A549 (cell line): ENCODE data around the gene OR2M5. TPM values are rescaled to one million over a fixed set of nuclear protein-coding genes. Genes with fewer than 3 reads are reported as not detected.

ENCODE experiments used
- ATAC-seq, 2 experiments: fragments of 200-7000 bp in 1 of 2; fragments of >200 bp in 1 of 2; cut with Nextera tagmentation in 1 of 2; cut with Tn5 transposase in 1 of 2; 3 replicates each; pipeline versions ENCODE4 v1.8.0 to v1.9.1; 2018 to 2020; ENCODE audit warnings: mild to moderate bottlenecking in 1 of 2, moderate library complexity in 1 of 2
- CTCF ChIA-PET: fragments of 300-600 bp; sonication (Branson Sonifier 250); formaldehyde crosslinking; extraction: SDS; loops from one replicate; lab custom pipeline; 2021; ENCODE audit warnings: antibody characterized with exemption, inconsistent platforms; lab: Yijun Ruan, JAX
- POLR2A ChIA-PET: fragments of 350-600 bp; formaldehyde crosslinking; extraction: SDS; loops from one replicate; lab custom pipeline; 2021; ENCODE audit warnings: antibody characterized with exemption, inconsistent platforms; lab: Yijun Ruan, JAX
- DNase-seq, 2 experiments: peaks; one replicate each; pipeline versions ENCODE4 v3.0.0 to v3.0.0-alpha.2; 2011 to 2016; ENCODE audit warnings: low read depth in 1 of 2, low spot score in 1 of 2
- FAIRE-seq: peaks from 2 replicates; lab custom pipeline; 2011; peaks lifted over from hg19 to GRCh38; lab: Jason Lieb, UNC
- H3K27ac ChIP-seq, 2 experiments: fragments of >200 bp; sonication (Bioruptor Twin); formaldehyde crosslinking; 3 replicates each; pipeline ENCODE4 v1.5.1; 2016 to 2017
- H3K4me1 ChIP-seq: fragments of >200 bp; sonication (Bioruptor Twin); formaldehyde crosslinking; 3 replicates; pipeline ENCODE4 v1.6.1; 2016
- H3K4me2 ChIP-seq: fragments of >200 bp; sonication (Bioruptor Twin); formaldehyde crosslinking; 3 replicates; pipeline ENCODE4 v1.6.1; 2016
- H3K4me3 ChIP-seq: fragments of >200 bp; sonication (Bioruptor Twin); formaldehyde crosslinking; 3 replicates; pipeline ENCODE4 v1.5.1; 2016
- H3K9me3 ChIP-seq: fragments of >200 bp; sonication (Bioruptor Twin); formaldehyde crosslinking; 3 replicates; pipeline ENCODE4 v1.6.1; 2016
- CHD4 ChIP-seq: fragments of 200-600 bp; sonication (generic); IDR thresholded peaks from 2 replicates; pipeline ENCODE4 v1.6.1; 2016; ENCODE audit warnings: antibody characterized with exemption, mild to moderate bottlenecking, borderline replicate concordance
- E2F6 ChIP-seq: IDR thresholded peaks from 2 replicates; pipeline ENCODE4 v1.6.1; 2012; ENCODE audit warnings: low read depth, borderline replicate concordance
- EP300 ChIP-seq, 2 experiments: fragments of >200 bp; sonication (Bioruptor Twin); formaldehyde crosslinking; IDR thresholded peaks; 2 replicates in 1 of 2; 3 replicates in 1 of 2; pipeline ENCODE4 v1.6.1; 2016 to 2017
- ESRRA ChIP-seq: fragments of 150-350 bp; IDR thresholded peaks from 2 replicates; pipeline ENCODE4 v1.6.1; 2014; ENCODE audit warnings: mild to moderate bottlenecking, low read length, borderline replicate concordance
- FOXS1 ChIP-seq: fragments of 250-450 bp; sonication (Bioruptor Pico); IDR thresholded peaks from 2 replicates; pipeline ENCODE4 v1.5.0; 2020; ENCODE audit warnings: mild to moderate bottlenecking, moderate library complexity
- HMGXB4 ChIP-seq: fragments of 250-450 bp; sonication (Bioruptor Pico); IDR thresholded peaks from 2 replicates; pipeline ENCODE4 v1.5.0; 2021; ENCODE audit warnings: mild to moderate bottlenecking, moderate library complexity, borderline replicate concordance
- HOXA7 ChIP-seq: fragments of 250-450 bp; sonication (Bioruptor Pico); IDR thresholded peaks from 2 replicates; pipeline ENCODE4 v1.5.0; 2020; ENCODE audit warnings: mild to moderate bottlenecking, moderate library complexity
- JUN ChIP-seq, 2 experiments: fragments of >200 bp; sonication (Bioruptor Twin); formaldehyde crosslinking; IDR thresholded peaks; 2 replicates in 1 of 2; 3 replicates in 1 of 2; pipeline ENCODE4 v1.6.1; 2016 to 2017
- KDM1A ChIP-seq: fragments of 200-600 bp; sonication (generic); IDR thresholded peaks from 2 replicates; pipeline ENCODE4 v1.6.1; 2016; ENCODE audit warnings: low read depth, mild to moderate bottlenecking
- MAZ ChIP-seq: fragments of 150-350 bp; IDR thresholded peaks from 2 replicates; pipeline ENCODE4 v1.6.1; 2014; ENCODE audit warnings: antibody characterized with exemption, low read depth, low read length, borderline replicate concordance
- NFE2L2 ChIP-seq: fragments of 150-350 bp; conservative IDR thresholded peaks from 2 replicates; pipeline ENCODE4 v1.6.1; 2014; ENCODE audit warnings: low read length
- NPAS2 ChIP-seq: fragments of 250-450 bp; sonication (Bioruptor Pico); IDR thresholded peaks from 2 replicates; pipeline ENCODE4 v1.8.0; 2022; ENCODE audit warnings: mild to moderate bottlenecking, moderate library complexity, borderline replicate concordance
- RFX5 ChIP-seq: fragments of 450-650 bp; IDR thresholded peaks from 2 replicates; pipeline ENCODE4 v1.7.1; 2014; ENCODE audit warnings: antibody characterized with exemption, mild to moderate bottlenecking, moderate library complexity
- SMC3 ChIP-seq: fragments of >200 bp; sonication (Bioruptor Twin); formaldehyde crosslinking; IDR thresholded peaks from 3 replicates; pipeline ENCODE4 v1.6.1; 2018; ENCODE audit warnings: inconsistent platforms
- USF2 ChIP-seq: fragments of 450-650 bp; IDR thresholded peaks from 2 replicates; pipeline ENCODE4 v1.6.1; 2014; ENCODE audit warnings: antibody characterized with exemption
- ZSCAN20 ChIP-seq: fragments of 250-450 bp; sonication (Bioruptor Pico); IDR thresholded peaks from 2 replicates; pipeline ENCODE4 v1.8.0; 2022; ENCODE audit warnings: mild to moderate bottlenecking, moderate library complexity
- WGBS: methylation state at CpG from one replicate; pipeline ENCODE4 v1.1.6; 2017; ENCODE audit errors: missing lambda C conversion rate; 5-methylcytosine and 5-hydroxymethylcytosine counted together
- polyA plus RNA-seq, 4 experiments: library from polyadenylated mRNA; depleted of rRNA in 3 of 4; stranded (reverse); fragments of >200 nt; fragmentation: RNase III in 1 of 4; extraction: RNeasy Plus Mini Kit Qiagen cat#74134 plus additional on column Dnase treatment in 1 of 4; gene quantifications; 2 replicates in 3 of 4; 3 replicates in 1 of 4; pipeline ENCODE4 v1.2.3, GENCODE V29; 2011 to 2017
- TF ChIP-seq, protein P1 (sequence below): fragments of >200 bp; sonication (Bioruptor Twin); formaldehyde crosslinking; IDR thresholded peaks from 2 replicates; pipeline ENCODE4 v1.6.1; 2016
- TF ChIP-seq, protein P2 (sequence below): fragments of 250-450 bp; sonication (Bioruptor Pico); IDR thresholded peaks from 2 replicates; pipeline ENCODE4 v1.5.0; 2020; ENCODE audit warnings: low read depth, mild to moderate bottlenecking, moderate library complexity

OR2M5 gene
- polyA plus RNA-seq, 2 of the 4 experiments (the other 2 are of a cell fraction), result not detected

GRCh38 chr1:248111157-248111556 lies 33.8 kb upstream of the OR2M5 start:
- FAIRE-seq (no peak), DNase-seq (no peak), ATAC-seq (no peak)
- Histone ChIP-seq H3K4me2 (no peak overlapping the region), H3K4me3 (no peak overlapping the region), H3K27ac (no peak overlapping the region), H3K9me3 (peaks cover 6% of the 10 kb centered on the region; the same call in 2 of the 3 replicates), H3K4me1 (no peaks in the 10 kb centered on the region)
- ChIA-PET POLR2A (no interaction called here), CTCF (no interaction called here)
- 1% methylated on average over 5 of the region's 5 CpGs for WGBS
- TF ChIP-seq JUN (IDR thresholded peaks at IDR 0.05), result no peak
- no peak for TF ChIP-seq HOXA7
- no peak for TF ChIP-seq KDM1A
- no peak for TF ChIP-seq HMGXB4
- TF ChIP-seq RFX5, result no peak
- no peak for TF ChIP-seq ZSCAN20 (CRISPR knock-in tag)
- TF ChIP-seq, protein P1, sequence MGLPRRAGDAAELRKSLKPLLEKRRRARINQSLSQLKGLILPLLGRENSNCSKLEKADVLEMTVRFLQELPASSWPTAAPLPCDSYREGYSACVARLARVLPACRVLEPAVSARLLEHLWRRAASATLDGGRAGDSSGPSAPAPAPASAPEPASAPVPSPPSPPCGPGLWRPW, result no peak
- TF ChIP-seq SMC3, result no peak
- no peak for TF ChIP-seq FOXS1 (CRISPR knock-in tag)
- no peak for TF ChIP-seq NFE2L2
- TF ChIP-seq, all 56 proteins: peak for 0

DNA sequence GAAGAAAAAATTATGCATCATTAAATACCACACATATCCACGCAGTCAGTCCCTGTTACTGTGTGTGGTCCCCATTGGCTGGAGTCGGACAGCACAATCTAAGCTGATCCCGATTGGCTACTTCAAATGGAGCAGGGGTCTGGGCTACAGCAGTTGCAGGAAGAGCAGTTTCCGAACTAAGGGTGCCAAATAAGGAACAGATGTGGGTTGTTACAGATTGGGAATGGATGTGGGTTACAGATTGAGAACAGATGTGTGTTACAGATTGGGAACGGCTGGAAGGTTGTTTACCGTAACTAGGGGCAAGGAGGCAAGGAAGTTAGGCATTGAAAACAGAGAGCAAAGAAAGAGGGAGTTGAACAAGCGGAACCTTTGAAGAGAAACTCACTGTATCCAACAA lies 30.1 kb upstream of the OR2M5 start:
- ChIA-PET CTCF (no interaction called here), POLR2A (no interaction called here)
- no peak for FAIRE-seq
- ATAC-seq, result no peak
- 3% methylated on average over 7 of the region's 7 CpGs for WGBS
- DNase-seq, result no peak
- no peak overlapping the region for H3K27ac ChIP-seq
- H3K4me2 ChIP-seq, result no peak overlapping the region
- TF ChIP-seq ESRRA (no peak), USF2 (no peak), EP300 (IDR thresholded peaks at IDR 0.05) (no peak), MAZ (no peak), NPAS2 (CRISPR knock-in tag) (no peak), CHD4 (no peak), E2F6 (no peak)
- H3K9me3 ChIP-seq, result peaks cover 6% of the 10 kb centered on the region; the same call in 2 of the 3 replicates
- H3K4me1 ChIP-seq, result no peaks in the 10 kb centered on the region
- H3K4me3 ChIP-seq, result no peak overlapping the region

DNA sequence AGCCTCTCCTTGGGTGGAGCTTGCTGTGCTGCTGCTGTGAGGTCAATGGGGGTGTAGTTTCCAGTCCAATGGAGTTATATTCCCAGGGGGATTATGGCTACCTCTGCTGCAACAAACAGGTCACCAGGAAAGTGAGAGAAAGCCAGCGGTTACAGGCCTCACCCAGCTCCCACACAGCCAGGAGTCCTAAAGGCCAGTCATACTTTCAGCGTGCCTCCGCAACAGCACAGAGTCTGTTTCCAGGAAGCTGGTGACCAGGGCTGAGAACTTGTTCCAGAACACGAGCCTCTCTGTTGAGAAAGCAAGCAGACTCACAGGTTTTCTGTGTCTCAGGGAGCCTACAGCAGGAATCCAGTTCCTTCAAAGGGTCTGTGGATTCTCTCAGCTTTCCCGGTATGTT lies 17.3 kb upstream of the OR2M5 start:
- Histone ChIP-seq H3K27ac (no peak overlapping the region), H3K4me1 (no peaks in the 10 kb centered on the region), H3K4me2 (no peak overlapping the region), H3K9me3 (peaks cover 3% of the 10 kb centered on the region; the same call in 1 of the 3 replicates)
- DNase-seq, result no peak
- CTCF ChIA-PET, result no interaction called here
- POLR2A ChIA-PET, result no interaction called here
- 34% methylated on average over 5 of the region's 5 CpGs for WGBS
- ATAC-seq, result no peak
- TF ChIP-seq, protein P2, sequence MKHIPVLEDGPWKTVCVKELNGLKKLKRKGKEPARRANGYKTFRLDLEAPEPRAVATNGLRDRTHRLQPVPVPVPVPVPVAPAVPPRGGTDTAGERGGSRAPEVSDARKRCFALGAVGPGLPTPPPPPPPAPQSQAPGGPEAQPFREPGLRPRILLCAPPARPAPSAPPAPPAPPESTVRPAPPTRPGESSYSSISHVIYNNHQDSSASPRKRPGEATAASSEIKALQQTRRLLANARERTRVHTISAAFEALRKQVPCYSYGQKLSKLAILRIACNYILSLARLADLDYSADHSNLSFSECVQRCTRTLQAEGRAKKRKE (CRISPR knock-in tag), result no peak
- no peak for TF ChIP-seq MAZ
- no peak for TF ChIP-seq E2F6
- TF ChIP-seq, all 56 proteins: peak for 0
- no peak overlapping the region for H3K4me3 ChIP-seq
- no peak for FAIRE-seq
